HEK293 (cell line): Measurements from ENCODE around the gene GPR3.
A peak's percentile ranks its signal among the peaks of the same experiment; 100 is the strongest.

Experiments
- BCL11A ChIP-seq: fragments of 450-650 bp; formaldehyde crosslinking; IDR thresholded peaks from 2 replicates; pipeline ENCODE4 v1.5.1; 2016; ENCODE audit warnings: low read depth, missing biosample characterization, missing genetic modification characterization
- CTCF ChIP-seq: fragments of 450-650 bp; formaldehyde crosslinking; IDR thresholded peaks from 2 replicates; pipeline ENCODE4 v1.5.1; 2016; ENCODE audit warnings: missing biosample characterization, missing genetic modification characterization
- GLIS2 ChIP-seq: fragments of 450-650 bp; formaldehyde crosslinking; IDR thresholded peaks from 2 replicates; pipeline ENCODE4 v1.5.1; 2016; ENCODE audit warnings: missing biosample characterization, missing genetic modification characterization
- OSR2 ChIP-seq: fragments of 450-650 bp; formaldehyde crosslinking; IDR thresholded peaks from 2 replicates; pipeline ENCODE4 v1.5.1; 2016; ENCODE audit warnings: missing biosample characterization, missing genetic modification characterization
- PATZ1 ChIP-seq: fragments of 450-650 bp; formaldehyde crosslinking; IDR thresholded peaks from 2 replicates; pipeline ENCODE4 v1.5.1; 2016; ENCODE audit warnings: missing biosample characterization, missing genetic modification characterization
- SP2 ChIP-seq: fragments of 450-650 bp; formaldehyde crosslinking; IDR thresholded peaks from 2 replicates; pipeline ENCODE4 v1.5.1; 2016; ENCODE audit warnings: missing biosample characterization, missing genetic modification characterization
- SP3 ChIP-seq: fragments of 450-650 bp; formaldehyde crosslinking; IDR thresholded peaks from 2 replicates; pipeline ENCODE4 v1.5.1; 2016; ENCODE audit warnings: missing biosample characterization, missing genetic modification characterization
- ZBTB20 ChIP-seq: fragments of 450-650 bp; formaldehyde crosslinking; IDR thresholded peaks from 2 replicates; pipeline ENCODE4 v1.5.1; 2016; ENCODE audit warnings: missing biosample characterization, missing genetic modification characterization
- ZBTB48 ChIP-seq: fragments of 450-650 bp; formaldehyde crosslinking; IDR thresholded peaks from 2 replicates; pipeline ENCODE4 v1.5.1; 2016; ENCODE audit warnings: missing biosample characterization, missing genetic modification characterization
- ZFHX2 ChIP-seq: fragments of 450-650 bp; formaldehyde crosslinking; conservative IDR thresholded peaks from 2 replicates; pipeline ENCODE4 v1.5.1; 2016; ENCODE audit warnings: missing biosample characterization, missing genetic modification characterization
- ZIC2 ChIP-seq: fragments of 450-650 bp; formaldehyde crosslinking; IDR thresholded peaks from 2 replicates; pipeline ENCODE4 v1.5.1; 2016; ENCODE audit warnings: missing biosample characterization, missing genetic modification characterization
- ZNF138 ChIP-seq: fragments of 450-650 bp; formaldehyde crosslinking; IDR thresholded peaks from 2 replicates; pipeline ENCODE4 v1.5.1; 2016; ENCODE audit warnings: missing biosample characterization, missing genetic modification characterization, borderline replicate concordance
- ZNF175 ChIP-seq: fragments of 450-650 bp; formaldehyde crosslinking; IDR thresholded peaks from 2 replicates; pipeline ENCODE4 v1.5.1; 2016; ENCODE audit warnings: missing biosample characterization, missing genetic modification characterization
- ZNF266 ChIP-seq: fragments of 450-650 bp; formaldehyde crosslinking; IDR thresholded peaks from 2 replicates; pipeline ENCODE4 v1.5.1; 2016; ENCODE audit warnings: missing biosample characterization, missing genetic modification characterization, low read depth
- ZNF398 ChIP-seq: fragments of 450-650 bp; formaldehyde crosslinking; IDR thresholded peaks from 2 replicates; pipeline ENCODE4 v1.5.1; 2017; ENCODE audit warnings: missing biosample characterization, missing genetic modification characterization
- ZNF404 ChIP-seq: fragments of 450-650 bp; formaldehyde crosslinking; IDR thresholded peaks from 2 replicates; pipeline ENCODE4 v1.5.1; 2017; ENCODE audit warnings: missing biosample characterization, missing genetic modification characterization
- ZNF423 ChIP-seq: fragments of 450-650 bp; formaldehyde crosslinking; IDR thresholded peaks from 2 replicates; pipeline ENCODE4 v1.5.1; 2016; ENCODE audit warnings: missing biosample characterization, missing genetic modification characterization
- ZNF521 ChIP-seq: fragments of 450-650 bp; formaldehyde crosslinking; IDR thresholded peaks from 2 replicates; pipeline ENCODE4 v1.5.1; 2017; ENCODE audit warnings: missing biosample characterization, mild to moderate bottlenecking, missing genetic modification characterization
- ZNF580 ChIP-seq: fragments of 450-650 bp; formaldehyde crosslinking; IDR thresholded peaks from 2 replicates; pipeline ENCODE4 v1.5.1; 2016; ENCODE audit warnings: missing biosample characterization, missing genetic modification characterization
- ZNF600 ChIP-seq: fragments of 450-650 bp; formaldehyde crosslinking; IDR thresholded peaks from 2 replicates; pipeline ENCODE4 v1.5.1; 2016; ENCODE audit warnings: missing biosample characterization, missing genetic modification characterization
- ZNF645 ChIP-seq: fragments of 450-650 bp; formaldehyde crosslinking; IDR thresholded peaks from 2 replicates; pipeline ENCODE4; 2016; ENCODE audit warnings: missing biosample characterization, missing genetic modification characterization
- ZNF677 ChIP-seq: fragments of 450-650 bp; IDR thresholded peaks from 2 replicates; pipeline ENCODE4 v1.5.0; 2018; ENCODE audit warnings: missing biosample characterization, mild to moderate bottlenecking, missing genetic modification characterization, moderate library complexity
- ZNF76 ChIP-seq: fragments of 450-650 bp; formaldehyde crosslinking; IDR thresholded peaks from 2 replicates; pipeline ENCODE4; 2016; ENCODE audit warnings: low read depth, missing biosample characterization, missing genetic modification characterization, borderline replicate concordance

The GPR3 gene

GRCh38 chr1:27392778-27393635, 585 bp downstream of the GPR3 start (continued):
- 0 out of 2 replicates have a peak, but pooled peaks have one; percentile 15 for TF ChIP-seq PATZ1 (tag by site-specific recombination)
- peak; percentile 42; the same call in 1 of the 2 replicates for TF ChIP-seq CTCF
- TF ChIP-seq ZNF580 = no peak
- TF ChIP-seq ZNF404 (tag by site-specific recombination) = no peak
- no peak for TF ChIP-seq ZNF600 (tag by site-specific recombination)
- TF ChIP-seq SP2 (tag by site-specific recombination) = no peak
- TF ChIP-seq ZNF398 (tag by site-specific recombination) = no peak
- TF ChIP-seq ZNF266 = no peak
- TF ChIP-seq BCL11A (tag by site-specific recombination) = 0 out of 2 replicates have a peak, but pooled peaks have one; percentile 18
- peak; percentile 55 for TF ChIP-seq ZIC2 (tag by site-specific recombination)
- no peak for TF ChIP-seq ZNF645 (tag by site-specific recombination)
- TF ChIP-seq GLIS2 (tag by site-specific recombination) = peak; percentile 35; the same call in 1 of the 2 replicates
- TF ChIP-seq ZNF423 (tag by site-specific recombination) = peak; percentile 64; the same call in 1 of the 2 replicates
- peak; percentile 74 for TF ChIP-seq ZBTB20
- no peak for TF ChIP-seq ZNF677 (tag by site-specific recombination)
- TF ChIP-seq ZFHX2 (tag by site-specific recombination) = no peak
- TF ChIP-seq OSR2 (tag by site-specific recombination) = no peak
- 0 out of 2 replicates have a peak, but pooled peaks have one; percentile 18 for TF ChIP-seq ZBTB48
- no peak for TF ChIP-seq ZNF138
- no peak for TF ChIP-seq ZNF175
- peak; percentile 51; the same call in 1 of the 2 replicates for TF ChIP-seq ZNF76
- no peak for TF ChIP-seq ZNF521 (tag by site-specific recombination)
- no peak for TF ChIP-seq SP3 (tag by site-specific recombination)
